HG02678 (cell line): ENCODE measurements around the gene LYPD6B.

ENCODE experiments used
- ATAC-seq: cut with Tn5 transposase; IDR thresholded peaks from one replicate; pipeline ENCODE4 v1.9.1; 2021; ENCODE audit warnings: mild to moderate bottlenecking, moderate library complexity; ENCODE audit not compliant: unreplicated experiment

LYPD6B gene

DNA sequence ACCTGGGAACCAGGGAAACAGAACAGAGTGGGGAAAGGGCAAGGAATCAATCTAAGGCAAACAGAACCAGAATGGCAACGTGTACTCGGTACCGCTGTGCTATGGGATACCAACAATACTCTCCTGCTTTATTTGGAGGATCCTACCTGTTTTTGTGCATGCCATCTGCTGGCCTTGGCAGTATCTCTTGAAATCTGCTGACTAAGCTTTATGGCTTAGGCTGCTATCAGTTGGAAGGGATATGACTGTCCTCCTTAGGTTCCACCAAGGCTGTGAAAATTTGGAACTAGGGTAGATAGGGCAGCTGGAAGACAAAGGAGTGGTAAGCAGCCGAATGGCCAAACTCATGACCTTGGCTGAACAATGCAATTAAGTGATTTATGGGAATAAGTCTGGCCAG lies 220.6 kb downstream of the LYPD6B start:
- ATAC-seq, result no peak

DNA sequence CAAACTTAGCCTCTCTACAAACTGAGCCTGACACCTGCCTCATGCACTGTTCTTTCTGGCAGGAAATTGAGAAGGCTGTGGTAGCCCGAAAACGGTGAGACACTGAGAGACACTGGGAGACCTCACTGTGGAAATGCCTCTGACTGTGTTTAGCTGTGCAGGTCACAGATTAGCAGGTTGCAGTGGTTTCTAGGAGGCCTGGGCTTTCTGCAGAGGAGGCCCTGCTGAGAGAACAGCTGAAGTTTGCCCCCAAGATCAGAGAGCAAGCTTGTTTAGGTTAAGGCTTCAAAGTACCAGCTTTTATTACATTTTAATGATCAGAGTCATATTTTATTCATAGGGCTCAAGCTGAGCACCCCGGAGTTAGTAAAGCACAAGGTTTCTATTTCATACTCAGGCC lies 223.2 kb downstream of the LYPD6B start:
- no peak for ATAC-seq
